Adipocyte (in vitro differentiated cells): ENCODE data around the gene MYRIP.
"Not testable (repeated sequence)": the region's sequence is repeated elsewhere in the genome, so short reads cannot be mapped to it uniquely, and the experiment has no call there.

Experiments used
- DNase-seq: peaks from one replicate; pipeline ENCODE4 v3.0.0-alpha.2; 2015; ENCODE audit warnings: low read depth
- H3K27me3 ChIP-seq: replicated peaks from 2 replicates; pipeline ENCODE4 v1.7.0; 2013; ENCODE audit warnings: mild to moderate bottlenecking, low read length, moderate library complexity; ENCODE audit not compliant: control insufficient read depth, insufficient read depth
- H3K36me3 ChIP-seq: 2 replicates; pipeline ENCODE4 v1.7.0; 2013; ENCODE audit warnings: low read length, mild to moderate bottlenecking, moderate library complexity; ENCODE audit not compliant: control insufficient read depth, insufficient read depth, severe bottlenecking
- H3K4me1 ChIP-seq: 2 replicates; pipeline ENCODE4 v1.7.0; 2013; ENCODE audit warnings: mild to moderate bottlenecking, low read length, moderate library complexity; ENCODE audit not compliant: control insufficient read depth, insufficient read depth
- H3K4me3 ChIP-seq: 2 replicates; pipeline ENCODE4 v1.7.0; 2013; ENCODE audit warnings: mild to moderate bottlenecking, low read length, moderate library complexity
- H3K9ac ChIP-seq: 2 replicates; pipeline ENCODE4 v1.7.0; 2013; ENCODE audit warnings: mild to moderate bottlenecking, low read length, moderate library complexity
- H3K9me3 ChIP-seq: 2 replicates; pipeline ENCODE4 v1.7.0; 2013; ENCODE audit warnings: mild to moderate bottlenecking, low read length, moderate library complexity; ENCODE audit not compliant: control insufficient read depth

The MYRIP gene

DNA sequence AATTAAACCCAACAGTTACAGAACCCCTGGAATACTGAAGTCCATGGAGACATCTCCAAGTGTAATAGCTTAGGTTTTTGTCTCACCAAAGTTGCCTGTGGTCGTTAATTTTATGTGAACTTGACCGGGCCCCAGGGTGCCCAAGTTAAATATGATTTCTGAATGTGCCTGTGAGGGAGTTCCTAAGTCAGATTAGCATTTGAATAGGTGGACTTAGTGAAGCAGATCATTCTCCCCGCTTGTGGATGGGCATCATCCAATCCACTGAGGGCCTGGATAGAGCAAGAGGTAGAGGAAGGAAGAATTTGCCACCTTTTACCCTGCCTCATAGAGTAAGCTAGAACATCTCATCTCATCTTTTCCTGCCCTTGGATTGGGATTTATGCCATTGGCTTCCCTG, 203.0 kb downstream of the MYRIP start:
- no peaks in the 10 kb centered on the region for H3K27me3 ChIP-seq
- H3K36me3 ChIP-seq = no peaks in the 10 kb centered on the region
- H3K9me3 ChIP-seq = no peaks in the 10 kb centered on the region
- no peak for DNase-seq
- H3K4me1 ChIP-seq = peaks cover 14% of the 10 kb centered on the region
- H3K9ac ChIP-seq = no peak overlapping the region
- H3K4me3 ChIP-seq = no peak overlapping the region

DNA sequence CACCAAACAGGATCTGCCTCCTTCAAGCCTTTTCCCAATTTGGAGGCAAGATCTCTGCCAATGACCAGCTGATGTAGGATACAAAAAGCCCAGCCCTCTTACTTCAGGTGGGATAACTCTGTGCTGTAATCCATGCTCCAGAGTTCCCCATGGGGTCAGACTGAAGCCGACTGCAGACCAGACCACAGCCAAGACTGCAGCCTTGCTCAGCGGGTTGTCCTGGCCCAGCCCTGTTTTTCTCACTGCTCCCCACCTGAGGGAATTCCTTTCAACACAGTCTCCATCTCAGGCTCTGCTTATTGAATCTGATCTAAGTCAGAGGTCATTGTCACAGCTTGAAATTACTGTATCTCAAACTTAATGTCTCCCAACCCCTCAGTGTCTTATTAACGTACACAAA, 207.0 kb downstream of the MYRIP start:
- DNase-seq = no peak
- Histone ChIP-seq H3K9ac (no peak overlapping the region), H3K9me3 (no peaks in the 10 kb centered on the region), H3K4me1 (peaks cover 4% of the 10 kb centered on the region), H3K27me3 (no peaks in the 10 kb centered on the region), H3K4me3 (no peak overlapping the region), H3K36me3 (no peaks in the 10 kb centered on the region)

DNA sequence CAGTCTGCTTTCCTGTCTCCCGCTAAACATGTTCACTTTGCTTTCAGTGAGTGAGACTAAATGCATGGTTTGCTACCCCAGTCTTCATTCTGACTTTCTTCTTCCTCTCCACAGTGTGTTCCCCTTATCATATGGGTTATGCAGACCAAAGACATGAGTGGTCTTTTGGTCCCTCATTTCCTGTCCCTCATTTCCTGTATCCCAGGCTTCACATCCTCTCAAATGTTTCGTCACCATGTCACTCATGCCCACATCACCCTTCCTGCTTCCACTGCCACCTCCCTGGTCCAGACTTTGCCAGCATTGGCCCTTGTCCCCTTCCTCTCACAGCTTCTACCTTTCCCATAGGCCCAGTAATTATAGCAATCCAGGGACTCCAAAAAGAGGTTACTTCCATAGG, 209.0 kb downstream of the MYRIP start:
- H3K27me3 ChIP-seq = no peaks in the 10 kb centered on the region
- H3K9ac ChIP-seq = no peak overlapping the region
- DNase-seq = no peak

DNA sequence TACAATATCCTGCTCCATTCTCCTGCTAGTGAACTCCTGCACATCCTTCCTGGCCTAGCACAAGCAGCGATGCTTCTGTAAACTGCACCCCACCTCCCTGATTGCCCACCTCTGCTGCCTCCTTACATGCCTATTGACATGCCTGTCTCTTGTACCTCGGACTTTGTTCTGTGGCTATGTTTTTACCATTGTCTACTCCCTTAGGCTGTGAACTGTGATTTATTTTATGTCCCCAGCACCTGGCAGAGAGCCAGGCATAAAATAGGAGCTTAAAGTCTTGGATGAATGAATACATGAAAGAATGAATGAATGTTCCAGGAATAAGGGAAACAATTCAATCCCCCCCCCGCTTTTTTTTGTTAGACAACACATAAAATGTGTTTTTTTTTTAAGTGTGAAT, 210.0 kb downstream of the MYRIP start:
- no peak overlapping the region for H3K9ac ChIP-seq
- H3K27me3 ChIP-seq = no peaks in the 10 kb centered on the region
- no peak overlapping the region for H3K4me3 ChIP-seq
- DNase-seq = no peak
- H3K36me3 ChIP-seq = no peaks in the 10 kb centered on the region
- peaks cover 4% of the 10 kb centered on the region for H3K4me1 ChIP-seq
- H3K9me3 ChIP-seq = no peaks in the 10 kb centered on the region

More for the DNA sequence above, 209.0 kb downstream of the MYRIP start:
- Histone ChIP-seq H3K4me1 (peaks cover 4% of the 10 kb centered on the region), H3K4me3 (no peak overlapping the region), H3K9me3 (no peaks in the 10 kb centered on the region), H3K36me3 (no peaks in the 10 kb centered on the region)

DNA sequence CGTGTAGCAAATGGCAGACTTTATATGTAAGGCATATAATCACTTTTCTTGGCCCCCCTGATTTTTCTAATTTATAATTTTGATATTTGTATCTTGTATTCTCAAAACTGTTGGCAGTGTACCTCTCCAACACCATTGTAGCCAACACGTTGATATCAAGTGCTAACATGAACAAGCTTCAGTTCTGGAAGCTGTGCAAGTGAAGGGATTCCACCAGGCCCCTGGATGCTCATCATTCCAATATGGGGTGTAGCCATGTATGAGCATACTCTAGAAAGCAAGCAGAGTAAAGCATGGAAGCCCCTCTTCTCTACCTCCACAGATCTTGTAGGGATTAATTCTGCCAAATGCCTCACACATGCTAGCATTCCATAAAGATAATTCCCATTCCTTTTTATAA, 211.3 kb downstream of the MYRIP start:
- peaks cover 11% of the 10 kb centered on the region for H3K9me3 ChIP-seq
- H3K4me1 ChIP-seq = peaks cover 4% of the 10 kb centered on the region
- no peaks in the 10 kb centered on the region for H3K36me3 ChIP-seq
- H3K9ac ChIP-seq = no peak overlapping the region
- H3K4me3 ChIP-seq = no peak overlapping the region
- no peaks in the 10 kb centered on the region for H3K27me3 ChIP-seq
- DNase-seq = peak; percentile 20

DNA sequence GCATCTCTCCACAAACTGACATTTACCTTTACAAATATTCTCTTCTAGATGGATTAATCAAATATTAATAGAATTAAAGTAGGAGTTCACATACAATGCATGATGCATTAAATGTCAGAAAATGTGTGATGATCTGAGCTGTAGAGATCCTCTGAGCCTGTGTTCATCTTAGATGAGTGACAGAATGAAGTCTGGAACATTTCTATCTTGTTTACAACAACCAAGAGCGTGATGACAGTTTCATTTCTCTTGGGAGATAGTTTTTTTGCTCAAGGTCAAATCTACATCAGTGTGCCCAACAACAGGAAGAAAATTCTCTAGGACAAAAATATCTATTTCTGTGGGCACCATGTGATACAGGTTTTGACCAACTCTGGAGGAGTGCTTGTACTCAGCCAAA, 211.9 kb downstream of the MYRIP start:
- H3K27me3 ChIP-seq = no peaks in the 10 kb centered on the region
- peaks cover 13% of the 10 kb centered on the region for H3K9me3 ChIP-seq
- H3K4me1 ChIP-seq = peaks cover 4% of the 10 kb centered on the region
- no peak for DNase-seq
- no peak overlapping the region for H3K4me3 ChIP-seq
- no peaks in the 10 kb centered on the region for H3K36me3 ChIP-seq
- no peak overlapping the region for H3K9ac ChIP-seq

DNA sequence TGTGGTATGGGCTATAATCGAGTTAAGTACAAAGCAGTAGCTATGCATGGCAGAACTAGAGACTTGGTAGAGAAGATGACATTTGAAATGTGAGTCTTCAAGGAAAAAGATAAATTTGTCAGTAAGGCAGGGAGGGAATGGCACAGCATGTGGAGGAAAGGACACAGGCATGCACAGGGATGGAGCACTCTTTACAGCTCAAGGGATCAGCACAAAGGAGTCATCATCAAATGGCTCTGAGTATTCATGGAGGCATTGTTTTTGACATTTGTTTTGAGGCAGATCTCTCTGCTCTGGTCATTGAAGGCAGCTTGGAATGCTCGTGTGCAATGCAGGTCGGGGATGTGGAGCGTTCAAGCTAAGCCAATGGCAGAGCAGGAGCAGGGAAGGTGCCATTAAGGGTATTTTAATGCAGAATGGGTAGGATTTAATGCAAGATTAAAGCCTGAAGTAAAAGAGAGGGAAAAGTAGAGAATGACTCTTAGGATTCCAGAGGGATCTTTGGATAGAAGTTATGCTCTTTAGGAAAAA, 213.0 kb downstream of the MYRIP start:
- Histone ChIP-seq H3K27me3 (no peaks in the 10 kb centered on the region), H3K36me3 (no peaks in the 10 kb centered on the region), H3K9ac (no peak overlapping the region), H3K9me3 (peaks cover 16% of the 10 kb centered on the region), H3K4me3 (no peak overlapping the region), H3K4me1 (peaks cover 4% of the 10 kb centered on the region)
- DNase-seq = no peak

DNA sequence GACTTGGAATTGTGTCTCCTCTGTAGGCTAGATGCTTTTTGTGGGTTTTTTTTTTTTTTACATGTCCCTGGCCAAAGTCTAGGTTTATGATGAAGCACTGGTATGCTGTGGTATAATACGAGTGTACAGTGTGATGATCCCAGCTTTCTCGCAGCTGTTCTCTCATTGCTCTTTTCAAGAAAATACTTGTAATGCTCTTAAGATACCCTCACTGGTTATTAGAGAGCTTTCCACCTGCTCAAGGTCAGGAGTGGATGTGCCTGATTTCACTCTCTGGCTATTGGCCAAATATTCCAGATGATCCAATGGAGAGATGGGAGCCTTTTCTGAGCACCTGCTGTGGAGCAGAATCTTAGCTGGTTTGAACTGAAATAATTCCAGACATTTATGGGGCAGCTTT, 215.1 kb downstream of the MYRIP start:
- Histone ChIP-seq H3K9ac (no peak overlapping the region), H3K4me3 (no peak overlapping the region), H3K36me3 (no peaks in the 10 kb centered on the region), H3K9me3 (peaks cover 16% of the 10 kb centered on the region), H3K27me3 (no peaks in the 10 kb centered on the region), H3K4me1 (peaks cover 4% of the 10 kb centered on the region)
- no peak for DNase-seq

DNA sequence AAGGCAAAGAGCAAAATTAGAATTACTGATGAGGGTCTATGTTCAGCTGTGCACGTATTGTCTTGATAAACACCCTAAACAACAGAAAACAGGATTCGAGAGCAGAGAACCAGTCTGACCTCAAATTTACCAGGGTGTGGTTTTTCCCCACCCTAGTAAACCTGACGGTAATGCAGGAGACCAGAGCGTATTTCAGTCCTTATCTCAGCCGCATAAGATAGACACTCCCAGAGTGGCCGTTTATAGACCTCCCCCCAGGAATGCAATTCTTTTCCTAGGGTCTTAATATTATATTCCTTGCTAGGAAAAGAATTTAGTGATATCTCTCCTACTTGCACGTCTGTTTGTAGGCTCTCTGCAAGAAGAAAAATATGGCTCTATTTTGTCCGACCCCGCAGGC, 216.5 kb downstream of the MYRIP start:
- not testable (repeated sequence) for H3K36me3 ChIP-seq, H3K4me3 ChIP-seq, H3K9ac ChIP-seq, DNase-seq, H3K27me3 ChIP-seq, H3K4me1 ChIP-seq
- H3K9me3 ChIP-seq = peaks cover 16% of the 10 kb centered on the region

DNA sequence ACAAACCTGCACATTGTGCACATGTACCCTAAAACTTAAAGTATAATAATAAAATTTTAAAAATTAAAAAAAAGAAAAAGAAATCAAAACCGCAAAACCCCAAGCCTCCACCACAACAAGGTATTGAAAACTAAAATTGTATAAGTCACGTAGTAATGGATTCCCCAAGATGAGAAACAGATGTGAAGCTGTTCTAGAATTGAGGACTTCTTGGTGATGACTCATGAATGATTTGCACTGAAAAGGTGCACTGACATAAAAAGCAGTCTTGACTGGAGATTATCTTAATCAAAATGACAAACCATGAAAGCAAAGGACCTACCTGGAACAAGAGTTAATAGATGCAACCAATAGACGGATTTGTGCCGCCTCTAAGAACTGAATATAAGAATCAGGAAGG, 225.8 kb downstream of the MYRIP start:
- no peaks in the 10 kb centered on the region for H3K4me1 ChIP-seq
- no peaks in the 10 kb centered on the region for H3K9me3 ChIP-seq
- H3K27me3 ChIP-seq = no peaks in the 10 kb centered on the region
- no peaks in the 10 kb centered on the region for H3K36me3 ChIP-seq
- no peak overlapping the region for H3K9ac ChIP-seq
- DNase-seq = peak; percentile 67
- H3K4me3 ChIP-seq = no peak overlapping the region

DNA sequence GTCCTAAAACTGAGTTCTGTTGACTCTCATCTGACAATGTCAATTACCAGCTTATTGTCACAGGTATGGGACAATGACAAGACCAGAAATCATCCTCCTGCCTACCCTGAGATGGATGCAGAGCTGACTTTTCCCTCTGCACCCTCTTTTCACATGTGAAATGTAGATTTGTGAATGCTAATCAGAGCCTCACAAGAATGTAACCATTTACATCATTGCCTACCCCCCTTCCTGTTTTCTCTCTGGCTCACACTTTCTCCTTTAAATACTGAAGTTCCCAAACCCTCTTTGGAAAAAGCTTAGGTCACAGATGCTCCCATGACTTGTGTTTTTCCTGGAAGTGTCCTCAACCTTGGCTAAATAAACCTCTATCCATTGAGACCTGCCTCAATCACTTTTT, 228.2 kb downstream of the MYRIP start:
- H3K27me3 ChIP-seq = no peaks in the 10 kb centered on the region
- no peak for DNase-seq
- H3K9ac ChIP-seq = no peak overlapping the region
- H3K9me3 ChIP-seq = no peaks in the 10 kb centered on the region
- H3K36me3 ChIP-seq = no peaks in the 10 kb centered on the region
- no peaks in the 10 kb centered on the region for H3K4me1 ChIP-seq
- no peak overlapping the region for H3K4me3 ChIP-seq

DNA sequence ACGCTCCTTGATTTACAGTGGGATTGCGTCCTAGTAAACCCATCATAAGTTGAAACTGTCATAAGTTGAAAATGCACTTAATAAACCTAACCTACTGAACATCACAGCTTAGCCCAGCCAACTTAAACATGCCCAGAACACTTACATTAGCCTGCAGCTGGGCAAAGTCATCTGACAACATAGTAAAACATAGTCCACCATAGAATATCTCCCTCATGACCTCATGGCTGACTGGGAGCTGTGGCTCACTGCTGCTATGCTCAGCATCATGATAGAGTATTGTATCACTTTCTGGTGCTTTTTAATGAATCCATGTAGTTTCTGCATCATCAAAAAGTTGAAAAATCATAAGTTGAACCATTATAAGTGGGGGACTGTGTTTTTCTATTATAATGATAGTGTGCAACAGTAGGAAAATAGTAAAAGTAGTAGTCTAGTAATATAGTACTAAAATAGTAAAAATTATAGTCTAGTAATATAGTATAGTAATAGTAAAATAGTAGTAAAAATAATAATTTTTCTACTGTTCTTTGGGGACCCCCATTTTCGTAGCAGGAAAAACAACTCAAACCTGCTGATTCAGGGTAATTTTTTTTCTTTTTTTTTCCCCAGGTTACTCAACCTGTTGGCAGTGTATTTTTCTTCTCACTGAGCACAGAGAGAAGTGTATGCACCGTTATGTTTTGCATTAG, 233.5 kb downstream of the MYRIP start:
- Histone ChIP-seq H3K4me3 (no peak overlapping the region), H3K4me1 (peaks cover 36% of the 10 kb centered on the region), H3K9ac (no peak overlapping the region), H3K9me3 (no peaks in the 10 kb centered on the region), H3K27me3 (no peaks in the 10 kb centered on the region), H3K36me3 (no peaks in the 10 kb centered on the region)
- DNase-seq = peak; percentile 40
